PC-3 (cell line): ENCODE measurements around the gene DDX42. TPM values are rescaled to one million over a fixed set of nuclear protein-coding genes. Genes with fewer than 3 reads are reported as not detected.
"Not testable (repeated sequence)": the region's sequence is repeated elsewhere in the genome, so short reads cannot be mapped to it uniquely, and the experiment has no call there.

Experiments
- ATAC-seq: fragments of 200-7000 bp; cut with Tn5 transposase; 2 replicates; pipeline ENCODE4 v1.9.1; 2020; ENCODE audit warnings: mild to moderate bottlenecking, moderate library complexity
- BruUV-seq: library from RNA; stranded (reverse); fragments of 400-500 nt; replicated peaks from 2 replicates; lab custom pipeline; 2021; lab: Mats Ljungman, UMichigan
- CTCF ChIA-PET: fragments of 300-600 bp; sonication (Branson Sonifier 250); formaldehyde crosslinking; loops from one replicate; lab custom pipeline; 2022; ENCODE audit warnings: antibody characterized with exemption; lab: Charles Lee
- POLR2A ChIA-PET: fragments of 300-600 bp; sonication (Branson Sonifier 250); formaldehyde crosslinking; loops from one replicate; lab custom pipeline; 2022; ENCODE audit warnings: antibody characterized with exemption; ENCODE audit not compliant: unreplicated experiment; lab: Charles Lee
- DNase-seq: peaks from one replicate; pipeline ENCODE4 v3.0.0-alpha.2; 2015
- H2AFZ ChIP-seq: fragments of 300-600 bp; sonication (generic); 2 replicates; pipeline ENCODE4 v1.6.0; 2016; ENCODE audit warnings: antibody characterized with exemption, low read length
- H3F3A ChIP-seq: fragments of 300-600 bp; sonication (generic); one replicate; pipeline ENCODE4 v1.6.0; 2017; ENCODE audit warnings: antibody characterized with exemption, low read length, control low read depth, mild to moderate bottlenecking; ENCODE audit not compliant: unreplicated experiment
- H3K27ac ChIP-seq: fragments of 300-600 bp; sonication (generic); 2 replicates; pipeline ENCODE4 v1.5.1; 2016; ENCODE audit warnings: mild to moderate bottlenecking, low read length
- H3K27me3 ChIP-seq: fragments of 300-600 bp; sonication (generic); 2 replicates; pipeline ENCODE4 v1.6.1; 2016; ENCODE audit warnings: low read length, mixed read lengths
- H3K36me3 ChIP-seq: fragments of 300-600 bp; sonication (generic); 2 replicates; pipeline ENCODE4 v1.6.1; 2016; ENCODE audit warnings: low read depth, mixed run types, low read length, mixed read lengths
- H3K4me1 ChIP-seq: fragments of 300-600 bp; sonication (generic); 2 replicates; pipeline ENCODE4 v1.5.1; 2016; ENCODE audit warnings: low read length; ENCODE audit not compliant: insufficient read depth
- H3K4me2 ChIP-seq: fragments of 300-600 bp; sonication (generic); 2 replicates; pipeline ENCODE4 v1.6.0; 2016; ENCODE audit warnings: low read length
- H3K4me3 ChIP-seq: fragments of 300-600 bp; sonication (generic); 2 replicates; pipeline ENCODE4 v1.5.1; 2016; ENCODE audit warnings: mild to moderate bottlenecking, low read length, mixed read lengths
- H3K79me2 ChIP-seq: fragments of 300-600 bp; sonication (generic); 2 replicates; pipeline ENCODE4 v1.6.1; 2017; ENCODE audit warnings: low read length, mixed read lengths
- H3K9ac ChIP-seq: fragments of 300-600 bp; sonication (generic); 2 replicates; pipeline ENCODE4 v1.6.0; 2016; ENCODE audit warnings: mild to moderate bottlenecking, low read length
- H3K9me2 ChIP-seq: fragments of 300-600 bp; sonication (generic); replicated peaks from 2 replicates; pipeline ENCODE4 v1.6.1; 2016; ENCODE audit warnings: mixed run types, low read length, mixed read lengths
- H3K9me3 ChIP-seq: fragments of 300-600 bp; sonication (generic); 2 replicates; pipeline ENCODE4 v1.6.1; 2016; ENCODE audit warnings: low read length, mixed read lengths
- H4K20me1 ChIP-seq: fragments of 300-600 bp; sonication (generic); 2 replicates; pipeline ENCODE4 v1.6.1; 2016; ENCODE audit warnings: low read length, mixed read lengths
- CTCF ChIP-seq: fragments of 300-600 bp; sonication (generic); conservative IDR thresholded peaks from 2 replicates; pipeline ENCODE4 v1.5.1; 2017; ENCODE audit warnings: antibody characterized with exemption, low read depth, mild to moderate bottlenecking, low read length
- EZH2 ChIP-seq: fragments of 300-600 bp; sonication (generic); IDR thresholded peaks from one replicate; pipeline ENCODE4 v1.6.1; 2017; ENCODE audit warnings: antibody characterized with exemption, mild to moderate bottlenecking, low read length; ENCODE audit not compliant: unreplicated experiment
- EZH2phosphoT487 ChIP-seq: fragments of 300-600 bp; sonication (generic); IDR thresholded peaks from 2 replicates; pipeline ENCODE4 v1.6.1; 2018; ENCODE audit warnings: mild to moderate bottlenecking, antibody characterized with exemption, low read length, borderline replicate concordance
- intact Hi-C: fragments of 100-400 bp; cut with micrococcal nuclease; formaldehyde crosslinking; loops from 2 replicates; pipeline ENCODE4 v1.9.0; 2023
- total RNA-seq: library from RNA; depleted of rRNA; stranded (reverse); fragments of >200 nt; gene quantifications from 2 replicates; pipeline ENCODE4 v1.2.3, GENCODE V29; 2014

The DDX42 gene
- total RNA-seq, 1 experiment from 2014 or later = 72.4 TPM

DNA sequence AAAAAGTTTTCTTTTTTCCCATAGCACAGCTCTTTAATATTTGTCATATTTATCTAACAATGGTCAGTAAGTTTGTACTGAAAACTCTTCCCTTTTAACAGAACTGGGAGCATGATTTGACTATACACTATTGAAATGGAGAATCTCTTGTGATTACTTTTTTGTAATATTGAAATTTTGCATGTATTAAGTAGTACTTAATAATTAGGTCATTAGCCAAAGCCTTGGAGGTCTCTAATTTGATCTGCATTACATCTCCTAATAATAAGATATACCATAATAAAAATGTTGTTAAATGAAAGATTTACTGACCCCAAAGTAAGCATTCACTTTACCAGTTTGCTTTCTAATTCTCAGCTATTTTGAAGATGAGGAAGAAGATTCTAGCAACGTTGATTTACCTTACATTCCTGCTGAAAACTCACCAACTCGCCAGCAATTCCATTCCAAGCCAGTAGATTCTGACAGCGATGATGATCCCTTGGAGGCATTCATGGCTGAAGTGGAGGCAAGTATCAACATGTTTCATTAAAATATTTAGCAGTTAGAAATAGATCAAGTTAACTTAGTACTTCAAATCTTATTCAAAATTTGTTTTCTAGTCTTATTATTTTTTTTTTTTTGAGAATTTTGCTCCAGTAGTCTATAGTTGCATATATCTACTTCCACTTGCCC, 18.2 kb downstream of the DDX42 start:
- Histone ChIP-seq H3K79me2 (peaks cover 65% of the 10 kb centered on the region), H3F3A (no peaks in the 10 kb centered on the region), H3K9ac (no peak overlapping the region), H2AFZ (no peak overlapping the region), H3K9me3 (no peaks in the 10 kb centered on the region), H3K4me1 (peaks cover 3% of the 10 kb centered on the region), H3K4me2 (no peak overlapping the region), H3K27ac (no peak overlapping the region), H3K4me3 (no peak overlapping the region), H4K20me1 (peaks cover 8% of the 10 kb centered on the region; the same call in 1 of the 2 replicates), H3K27me3 (no peaks in the 10 kb centered on the region), H3K36me3 (peaks cover 72% of the 10 kb centered on the region), H3K9me2 (no peaks in the 10 kb centered on the region)
- POLR2A ChIA-PET = no interaction called here
- ATAC-seq = no peak
- DNase-seq = no peak
- CTCF ChIA-PET = no interaction called here
- intact Hi-C loops = no loop called here
- no TSS peak for BruUV-seq
- TF ChIP-seq CTCF = no peak
- no peak for TF ChIP-seq EZH2
- TF ChIP-seq EZH2phosphoT487 = no peak

DNA sequence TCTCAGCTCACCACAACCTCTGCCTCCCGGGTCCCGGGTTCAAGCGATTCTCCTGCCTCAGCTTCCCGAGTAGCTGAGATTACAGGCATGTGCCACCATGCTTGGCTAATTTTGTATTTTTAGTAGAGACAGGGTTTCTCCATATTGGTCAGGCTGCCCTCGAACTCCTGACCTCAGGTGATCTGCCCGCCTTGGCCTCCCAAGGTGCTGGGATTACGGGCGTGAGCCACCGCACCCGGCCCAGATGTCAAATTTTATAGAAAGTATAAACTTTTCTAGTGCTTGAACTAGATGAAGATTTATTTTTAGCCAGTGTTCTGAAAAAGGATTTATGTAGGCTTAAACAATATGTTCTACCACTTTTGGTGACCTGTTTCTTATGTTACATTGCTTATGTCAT, 22.4 kb downstream of the DDX42 start:
- POLR2A ChIA-PET = not testable (repeated sequence)

GRCh38 chr17:63798572-63799106, 24.7 kb downstream of the DDX42 start:
- H3K79me2 ChIP-seq = peaks cover 18% of the 10 kb centered on the region
- no peaks in the 10 kb centered on the region for H3K4me1 ChIP-seq
- no peak overlapping the region for H3K27ac ChIP-seq
- no peaks in the 10 kb centered on the region for H3K9me3 ChIP-seq
- no peak for TF ChIP-seq EZH2
- no peak for TF ChIP-seq CTCF
- no peak for TF ChIP-seq EZH2phosphoT487
- H2AFZ ChIP-seq = no peak overlapping the region
- no peaks in the 10 kb centered on the region for H3K9me2 ChIP-seq
- ChIA-PET POLR2A (no interaction called here), CTCF (no interaction called here)
- H3K9ac ChIP-seq = no peak overlapping the region
- H3F3A ChIP-seq = no peaks in the 10 kb centered on the region
- H3K36me3 ChIP-seq = peaks cover 81% of the 10 kb centered on the region
- no peaks in the 10 kb centered on the region for H3K27me3 ChIP-seq
- H3K4me3 ChIP-seq = no peak overlapping the region
- ATAC-seq (no peak), DNase-seq (no peak)
- no peak overlapping the region for H3K4me2 ChIP-seq
- intact Hi-C loops = no loop called here
- H4K20me1 ChIP-seq = peaks cover 4% of the 10 kb centered on the region; the same call in 1 of the 2 replicates
- BruUV-seq = no TSS peak

More for the DNA sequence above, 22.4 kb downstream of the DDX42 start:
- H4K20me1 ChIP-seq, DNase-seq, H3K27ac ChIP-seq, H3F3A ChIP-seq, H3K27me3 ChIP-seq, ATAC-seq, H3K4me1 ChIP-seq, intact Hi-C loops, H3K9ac ChIP-seq, H3K4me3 ChIP-seq, H3K9me3 ChIP-seq, BruUV-seq, CTCF ChIA-PET, H2AFZ ChIP-seq, H3K4me2 ChIP-seq, H3K9me2 ChIP-seq: not testable (repeated sequence)
- peaks cover 87% of the 10 kb centered on the region for H3K36me3 ChIP-seq
- H3K79me2 ChIP-seq = peaks cover 28% of the 10 kb centered on the region
